GM12892 (cell line): ENCODE measurements around the gene SPATA31D3.

Source experiments
- POLR2A ChIP-seq: IDR thresholded peaks from 2 replicates; pipeline ENCODE4 v1.6.1; 2011; ENCODE audit warnings: low read depth, low read length, control low read depth
- POLR2AphosphoS5 ChIP-seq: IDR thresholded peaks from 2 replicates; pipeline ENCODE4 v1.6.1; 2011; ENCODE audit warnings: low read depth, low read length, control low read depth

GRCh38 chr9:81979196-81979595 lies 35.9 kb downstream of the SPATA31D3 start:
- TF ChIP-seq POLR2AphosphoS5 (no peak), POLR2A (no peak)
